ENCODE measurements around the gene DHX34. TPM values are rescaled to one million over a fixed set of nuclear protein-coding genes. Genes with fewer than 3 reads are reported as not detected.

DHX34 gene
- total and polyA plus RNA-seq, 9 of the 15 experiments (the other 6 are each of a cell fraction or from before 2014, with no cell fraction given): 0.36 to 42.0 (median 15.0) TPM

GRCh38 chr19:47348819-47349795 lies at the start of gene DHX34 (continued):
- TF ChIP-seq AFF1 (IDR thresholded peaks at IDR 0.05; ENCODE audit: low read depth in 1 of 2, partially characterized antibody in 2 of 2) (peak in 1 of 2 experiments; percentile 72), E2F8 (IDR thresholded peaks at IDR 0.05; ENCODE audit: low read depth, partially characterized antibody) (no peak), RBFOX2 (IDR thresholded peaks at IDR 0.05; ENCODE audit: low read depth, low read length) (peak; percentile 86), ZFX (CRISPR knock-in tag; IDR thresholded peaks at IDR 0.05) (peak; percentile 67), MYC (IDR thresholded peaks at IDR 0.05; ENCODE audit: low read depth, low read length) (peak; percentile 99), MYC (CRISPR knock-in tag; IDR thresholded peaks at IDR 0.05; ENCODE audit: borderline replicate concordance, low read depth) (peak; percentile 50; the same call in 1 of the 2 replicates), ZNF280A (IDR thresholded peaks at IDR 0.05; ENCODE audit: low read depth, partially characterized antibody) (no peak), GMEB1 (CRISPR knock-in tag; IDR thresholded peaks at IDR 0.05) (0 out of 2 replicates have a peak, but pooled peaks have one; percentile 5), MYNN (IDR thresholded peaks at IDR 0.05) (no peak), MYNN (CRISPR knock-in tag; IDR thresholded peaks at IDR 0.05) (no peak), MCM3 (IDR thresholded peaks at IDR 0.05) (no peak), TSHZ1 (CRISPR knock-in tag; IDR thresholded peaks at IDR 0.05) (no peak)
